Measurements from ENCODE around the gene TREML2. TPM values are rescaled to one million over a fixed set of nuclear protein-coding genes. Genes with fewer than 3 reads are reported as not detected.

Gene TREML2
- total RNA-seq, 1 experiment from 2014 or later = not detected

DNA sequence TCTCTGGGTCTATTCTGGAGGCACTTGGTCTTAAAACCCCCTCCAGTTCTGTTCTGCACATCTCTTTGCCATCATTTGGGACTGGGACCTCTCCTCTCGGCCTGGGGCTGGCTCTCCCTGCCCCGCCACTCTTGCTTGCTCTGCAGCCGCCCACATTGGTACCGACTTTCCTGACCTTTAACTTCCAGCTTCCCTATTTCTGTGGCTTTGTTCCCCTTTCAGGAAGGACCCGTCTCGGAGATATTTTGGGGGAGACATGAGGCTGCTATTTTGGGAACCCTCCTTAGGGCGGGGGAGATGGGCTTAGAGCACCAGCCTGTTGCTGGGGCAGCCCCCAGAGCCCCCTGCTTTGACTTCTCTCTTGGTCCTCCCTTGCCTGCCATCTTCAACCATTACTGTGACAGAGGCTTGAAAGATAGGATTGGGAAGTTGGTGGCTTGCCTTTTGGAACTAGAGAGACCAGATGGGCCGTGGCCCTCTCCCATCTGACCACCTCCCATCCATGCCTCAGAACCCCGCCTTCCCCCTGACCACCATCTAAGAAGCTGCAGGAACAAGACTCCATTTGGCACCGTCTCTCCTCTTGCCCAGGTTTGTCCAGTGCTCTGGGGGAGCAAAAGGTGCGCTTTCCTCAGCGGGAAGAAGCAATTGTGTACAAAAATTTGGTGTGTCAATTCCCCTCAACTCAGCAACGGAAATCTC lies 38.9 kb downstream of the TREML2 start:
- no peaks in the 10 kb centered on the region for H3K4me1 ChIP-seq (ENCODE audit: control insufficient read depth in 1 of 2, insufficient read depth in 2 of 2, low read length in 2 of 2)
- ATAC-seq (no peak), DNase-seq (ENCODE audit: low read depth, low spot score) (no peak)
- no peak overlapping the region for H3K4me3 ChIP-seq (replicated peaks in 1 of 2; ENCODE audit: low read depth in 1 of 2, low read length in 2 of 2)
- POLR2A ChIA-PET = no interaction called here
- H3K36me3 ChIP-seq (ENCODE audit: control insufficient read depth in 1 of 2, insufficient read depth in 2 of 2, low read length in 2 of 2) = no peaks in the 10 kb centered on the region
- CTCF ChIA-PET = no interaction called here
- RAD21 ChIA-PET (ENCODE audit: low non-redundant PET in 1 of 2, low total read pairs in 2 of 2, uncharacterized antibody in 2 of 2, unreplicated experiment in 2 of 2) = no interaction called here
- TF ChIP-seq JUND (IDR thresholded peaks at IDR 0.05) = no peak
- TF ChIP-seq, protein P1, sequence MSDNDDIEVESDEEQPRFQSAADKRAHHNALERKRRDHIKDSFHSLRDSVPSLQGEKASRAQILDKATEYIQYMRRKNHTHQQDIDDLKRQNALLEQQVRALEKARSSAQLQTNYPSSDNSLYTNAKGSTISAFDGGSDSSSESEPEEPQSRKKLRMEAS (IDR thresholded peaks at IDR 0.05) = no peak
- BruUV-seq (replicated peaks) = no TSS peak
- H3K9me2 ChIP-seq (ENCODE audit: insufficient read depth) = no peaks in the 10 kb centered on the region
- H3K4me2 ChIP-seq (ENCODE audit: low read length) = no peak overlapping the region
- H3K9ac ChIP-seq (ENCODE audit: low read length) = no peak overlapping the region
- H3K27me3 ChIP-seq (ENCODE audit: insufficient read depth, low read length) = peaks cover 44% of the 10 kb centered on the region
- intact Hi-C loops (cut with micrococcal nuclease) = no loop called here
- H3K27ac ChIP-seq (ENCODE audit: low read depth, low read length) = no peak overlapping the region
- H2AFZ ChIP-seq (ENCODE audit: low read depth, low read length, poor library complexity, severe bottlenecking) = no peak overlapping the region
- H3K79me2 ChIP-seq (ENCODE audit: insufficient read depth, low read length) = no peaks in the 10 kb centered on the region
- no peaks in the 10 kb centered on the region for H3K9me3 ChIP-seq (ENCODE audit: control insufficient read depth in 1 of 2, insufficient read depth in 1 of 2, low read depth in 1 of 2, low read length in 2 of 2)
- H4K20me1 ChIP-seq (ENCODE audit: insufficient read depth) = no peaks in the 10 kb centered on the region

DNA sequence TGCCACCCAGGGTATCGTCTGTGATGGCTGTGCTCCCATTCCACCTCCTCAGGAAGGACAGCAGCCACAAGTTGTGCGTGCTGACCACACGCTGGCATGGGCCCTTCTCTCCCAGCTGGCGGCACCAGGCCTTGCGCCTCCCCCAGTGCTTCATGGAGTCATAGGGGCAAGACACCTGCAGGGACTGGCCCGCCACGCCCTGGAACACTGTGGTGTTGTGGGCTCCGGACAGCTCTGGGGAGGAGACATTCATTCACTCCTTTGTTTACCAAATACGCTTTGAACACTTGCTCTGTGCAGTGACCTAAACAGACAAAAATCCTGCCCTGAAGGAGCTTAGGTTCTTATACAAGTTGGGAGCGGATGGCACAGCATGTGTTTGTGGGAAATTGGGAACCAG lies 39.6 kb downstream of the TREML2 start:
- DNase-seq (ENCODE audit: low read depth, low spot score) (no peak), ATAC-seq (no peak)
- Histone ChIP-seq H3K79me2 (ENCODE audit: insufficient read depth, low read length) (no peaks in the 10 kb centered on the region), H4K20me1 (ENCODE audit: insufficient read depth) (no peaks in the 10 kb centered on the region), H2AFZ (ENCODE audit: low read depth, low read length, poor library complexity, severe bottlenecking) (no peak overlapping the region), H3K4me1 (ENCODE audit: control insufficient read depth in 1 of 2, insufficient read depth in 2 of 2, low read length in 2 of 2) (no peaks in the 10 kb centered on the region), H3K27ac (ENCODE audit: low read depth, low read length) (no peak overlapping the region), H3K9ac (ENCODE audit: low read length) (no peak overlapping the region), H3K9me2 (ENCODE audit: insufficient read depth) (no peaks in the 10 kb centered on the region), H3K4me2 (ENCODE audit: low read length) (no peak overlapping the region), H3K36me3 (ENCODE audit: control insufficient read depth in 1 of 2, insufficient read depth in 2 of 2, low read length in 2 of 2) (no peaks in the 10 kb centered on the region), H3K4me3 (replicated peaks in 1 of 2; ENCODE audit: low read depth in 1 of 2, low read length in 2 of 2) (no peak overlapping the region), H3K9me3 (ENCODE audit: control insufficient read depth in 1 of 2, insufficient read depth in 1 of 2, low read depth in 1 of 2, low read length in 2 of 2) (no peaks in the 10 kb centered on the region), H3K27me3 (ENCODE audit: insufficient read depth, low read length) (peaks cover 38% of the 10 kb centered on the region)
- ChIA-PET CTCF (no interaction called here), RAD21 (ENCODE audit: low non-redundant PET in 1 of 2, low total read pairs in 2 of 2, uncharacterized antibody in 2 of 2, unreplicated experiment in 2 of 2) (no interaction called here), POLR2A (no interaction called here)
- intact Hi-C loops (cut with micrococcal nuclease) = no loop called here
- BruUV-seq (replicated peaks) = no TSS peak
- TF ChIP-seq ZNF274 (IDR thresholded peaks at IDR 0.05; ENCODE audit: low read depth, low read length) (no peak), EZH2phosphoT487 (IDR thresholded peaks at IDR 0.05; ENCODE audit: borderline replicate concordance) (no peak)
